GM19397 (cell line): ENCODE results near the gene FCMR.

Experiments used
- ATAC-seq: cut with Tn5 transposase; IDR thresholded peaks from one replicate; pipeline ENCODE4 v1.9.1; 2021; ENCODE audit warnings: mild to moderate bottlenecking, moderate library complexity; ENCODE audit not compliant: unreplicated experiment

The FCMR gene

DNA sequence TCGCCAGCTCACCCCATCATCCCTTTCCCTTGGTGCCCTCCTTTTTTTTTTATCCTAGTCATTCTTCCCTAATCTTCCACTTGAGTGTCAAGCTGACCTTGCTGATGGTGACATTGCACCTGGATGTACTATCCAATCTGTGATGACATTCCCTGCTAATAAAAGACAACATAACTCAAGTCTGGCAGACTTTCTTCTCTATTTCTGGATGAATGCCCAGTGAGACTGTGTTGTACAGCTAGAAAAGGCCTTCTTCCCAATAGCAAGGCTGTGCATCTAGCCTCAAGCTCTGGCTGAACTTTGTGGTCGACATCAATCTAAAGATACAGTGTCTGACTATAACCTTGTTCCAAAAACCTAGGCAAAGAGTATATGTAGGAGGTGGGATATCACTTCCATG lies 18.1 kb downstream of the FCMR start:
- ATAC-seq = no peak

DNA sequence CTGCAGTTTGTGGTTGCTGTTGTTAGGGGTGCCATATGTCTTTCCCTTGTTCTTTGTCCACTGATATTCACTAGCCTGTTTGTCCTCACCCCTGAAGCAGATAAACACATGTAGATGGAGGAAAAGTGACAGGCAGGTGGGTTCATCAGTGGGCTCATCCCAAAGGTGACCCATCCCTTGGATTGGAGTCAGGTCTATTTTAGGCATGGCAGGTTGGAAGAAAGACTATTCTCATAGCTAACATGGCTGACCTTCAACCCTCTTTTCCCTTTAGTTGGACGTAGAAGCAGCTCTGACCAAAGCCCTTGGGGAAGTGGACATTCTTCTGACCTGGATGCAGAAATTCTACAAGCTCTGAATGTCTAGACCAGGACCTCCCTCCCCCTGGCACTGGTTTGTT lies 19.0 kb downstream of the FCMR start:
- ATAC-seq = no peak

DNA sequence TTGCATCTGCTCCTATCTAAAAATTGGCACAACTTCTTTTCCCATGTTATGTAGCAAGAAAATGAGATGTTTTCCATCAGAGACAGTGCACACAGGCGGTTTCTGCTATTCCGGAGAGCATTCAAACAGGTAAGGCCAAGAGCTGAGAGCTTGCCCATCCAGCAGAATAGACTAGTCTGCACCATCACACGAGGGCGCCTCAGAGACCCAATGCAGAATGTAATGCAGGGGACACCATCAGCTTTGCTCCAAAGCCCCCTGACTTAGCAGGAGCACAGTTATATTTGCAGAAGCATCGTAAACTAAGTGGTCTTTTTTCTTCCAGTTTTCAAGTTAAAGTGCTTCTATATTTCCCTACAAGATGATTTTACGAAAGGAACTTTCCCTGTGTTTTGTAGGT lies 19.8 kb downstream of the FCMR start:
- no peak for ATAC-seq

DNA sequence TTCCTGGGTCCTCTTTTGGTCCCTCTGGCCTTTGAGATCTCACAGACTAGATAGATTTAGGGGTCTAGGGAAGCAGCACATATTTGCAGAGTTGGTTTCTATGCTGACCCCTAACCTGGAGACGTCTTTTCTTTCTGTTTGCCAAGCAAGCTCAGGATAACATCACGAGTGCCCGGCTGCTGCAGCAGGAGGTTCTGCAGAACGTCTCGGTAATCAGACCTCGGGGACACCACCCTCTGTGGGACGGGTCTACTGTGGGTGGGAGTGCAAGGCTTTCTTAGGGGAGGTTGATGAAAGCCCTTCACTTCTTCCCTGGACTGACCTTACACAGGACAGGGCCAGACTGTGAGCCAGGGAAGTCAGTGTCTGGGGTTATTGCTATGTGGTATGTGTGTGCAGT lies 21.6 kb downstream of the FCMR start:
- no peak for ATAC-seq

DNA sequence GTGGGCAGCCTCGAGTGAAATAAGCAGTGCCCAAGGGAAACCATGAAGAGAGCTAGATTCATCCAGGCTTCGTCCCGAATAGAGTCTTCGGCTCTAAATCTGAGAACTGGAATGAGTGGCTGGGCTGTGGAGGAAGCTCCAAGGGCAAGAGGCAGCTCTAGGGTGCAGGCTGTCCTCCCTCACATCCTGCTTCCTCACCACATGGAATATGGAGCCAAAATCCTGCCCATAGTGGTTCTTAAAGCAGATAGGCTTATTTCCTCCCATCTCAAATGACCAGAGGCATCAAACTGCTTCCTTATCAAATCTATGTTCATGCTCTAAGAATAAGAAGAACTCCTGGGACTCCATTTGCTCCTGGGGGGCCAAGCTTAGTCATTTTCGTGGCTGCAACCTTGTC lies 22.0 kb downstream of the FCMR start:
- ATAC-seq = no peak

DNA sequence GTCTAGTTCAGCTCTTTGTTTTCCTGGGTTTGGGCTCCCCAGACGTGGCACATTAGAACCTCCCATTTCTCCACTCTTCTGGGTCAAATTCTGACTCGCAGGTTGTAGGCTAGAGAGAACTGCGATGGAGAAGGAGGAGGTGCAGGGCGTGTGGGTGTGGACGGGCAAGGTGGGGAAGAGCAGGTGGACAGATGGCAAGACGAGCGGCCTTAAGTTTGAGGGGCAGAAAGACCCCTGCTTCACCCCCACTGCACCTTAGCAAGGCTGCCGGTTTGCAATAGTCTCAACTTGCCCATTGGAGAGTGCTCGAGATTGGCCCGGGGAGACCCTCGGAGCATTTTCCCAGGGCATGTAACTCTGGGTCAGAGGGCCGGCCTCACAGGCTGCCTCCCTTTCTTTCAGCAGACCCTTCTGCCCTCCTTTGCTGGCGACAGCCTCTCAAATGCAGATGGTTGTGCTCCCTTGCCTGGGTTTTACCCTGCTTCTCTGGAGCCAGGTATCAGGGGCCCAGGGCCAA lies 22.8 kb downstream of the FCMR start:
- ATAC-seq = no peak

DNA sequence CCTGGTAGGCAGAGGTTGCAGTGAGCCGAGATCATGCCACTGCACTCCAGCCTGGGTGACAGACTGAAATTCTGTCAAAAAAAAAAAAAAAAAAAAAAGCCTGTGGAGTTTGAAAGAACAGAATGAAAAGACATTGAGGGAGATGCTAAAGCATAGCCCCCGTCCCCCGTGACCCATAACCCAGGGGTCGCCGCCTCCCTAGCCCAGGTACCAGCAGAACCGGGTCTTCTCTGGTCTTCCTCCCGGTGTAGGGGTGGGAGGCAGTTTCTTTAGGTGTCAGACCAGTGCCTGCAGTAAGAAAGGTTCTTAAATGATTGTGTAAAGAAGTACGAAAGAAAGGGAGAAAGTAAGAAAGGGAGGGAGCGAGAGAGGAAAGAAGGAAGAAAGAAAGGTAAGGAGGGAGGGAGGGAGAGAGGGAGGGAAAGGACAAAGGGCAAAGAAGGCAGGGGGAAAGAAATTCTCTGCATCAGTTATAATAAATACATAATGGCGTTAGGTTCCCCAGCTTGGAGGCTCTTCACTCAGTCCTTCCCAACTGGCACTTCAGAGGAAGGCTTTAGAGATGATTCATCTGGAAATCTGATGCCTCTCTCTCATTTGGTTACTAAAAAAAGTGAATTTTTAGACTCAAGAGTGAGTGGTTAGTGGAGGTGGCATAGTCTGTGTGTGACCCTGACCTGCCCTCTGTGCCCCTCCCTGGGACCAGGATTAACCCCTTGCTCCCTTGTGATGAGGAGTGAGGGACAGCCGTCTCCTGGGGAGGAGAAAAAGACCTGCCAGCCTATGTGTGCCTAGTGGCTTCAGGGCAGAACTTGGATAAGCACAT lies 23.4 kb downstream of the FCMR start:
- ATAC-seq = no peak

DNA sequence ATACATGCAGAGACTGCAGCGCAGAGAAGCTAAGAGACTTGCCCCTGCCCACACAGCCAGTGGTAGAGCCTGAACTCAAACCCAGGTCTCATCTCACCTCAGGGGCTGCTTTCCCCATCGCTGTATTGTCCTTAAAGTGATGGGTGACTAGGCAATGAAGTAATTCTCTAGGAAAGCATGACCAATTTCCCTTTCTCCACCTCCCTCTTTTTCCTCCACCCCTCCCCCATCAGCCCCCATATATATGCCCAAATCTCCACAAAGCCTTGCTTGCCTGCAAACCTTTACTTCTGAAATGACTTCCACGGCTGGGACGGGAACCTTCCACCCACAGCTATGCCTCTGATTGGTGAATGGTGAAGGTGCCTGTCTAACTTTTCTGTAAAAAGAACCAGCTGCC lies 24.6 kb downstream of the FCMR start, which contains the start of gene IL24:
Gene IL24, plus strand, starts transcription at position 269 of the 400 bp plus-strand sequence. CDS start 390 bp downstream, outside the sequence.
- no peak for ATAC-seq

DNA sequence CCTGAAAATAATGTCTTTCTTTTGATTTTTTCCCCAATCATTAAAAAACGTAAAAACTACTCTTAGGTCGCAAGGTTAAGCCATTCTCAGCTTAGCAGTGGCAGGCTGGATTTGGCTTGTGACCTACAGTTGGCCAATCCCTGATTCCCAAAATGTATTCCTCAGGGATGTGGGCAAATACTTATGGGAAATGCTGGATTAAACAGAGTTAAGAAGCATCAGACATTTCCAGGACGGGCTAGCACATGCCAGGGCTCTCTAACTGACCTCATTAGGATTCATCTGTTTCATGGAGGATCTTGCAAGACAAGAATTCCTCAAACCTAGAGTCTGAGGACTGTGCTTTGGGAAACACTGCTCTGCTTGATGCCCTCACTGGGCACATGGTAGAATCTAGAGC lies 25.5 kb downstream of the FCMR start:
- ATAC-seq = no peak

DNA sequence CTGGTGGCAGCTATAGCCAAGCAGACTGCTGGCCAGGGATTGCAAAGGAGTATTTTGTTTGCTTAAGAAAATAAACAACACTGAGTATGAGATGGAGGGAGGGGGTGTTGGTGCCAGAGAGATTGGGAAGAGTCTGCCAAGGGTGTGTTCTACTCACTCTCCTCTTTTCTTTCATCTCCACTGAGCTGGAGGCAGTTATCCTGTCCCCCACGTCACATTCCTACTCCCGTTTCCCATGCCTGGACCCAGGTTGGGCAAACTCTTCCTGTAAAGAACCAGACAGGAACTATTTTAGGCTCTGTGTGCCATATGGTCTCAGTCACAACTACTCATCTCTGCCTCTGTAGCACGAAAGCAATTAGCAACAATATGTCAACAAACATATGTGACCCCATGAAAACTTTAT lies 25.9 kb downstream of the FCMR start:
- ATAC-seq = no peak

DNA sequence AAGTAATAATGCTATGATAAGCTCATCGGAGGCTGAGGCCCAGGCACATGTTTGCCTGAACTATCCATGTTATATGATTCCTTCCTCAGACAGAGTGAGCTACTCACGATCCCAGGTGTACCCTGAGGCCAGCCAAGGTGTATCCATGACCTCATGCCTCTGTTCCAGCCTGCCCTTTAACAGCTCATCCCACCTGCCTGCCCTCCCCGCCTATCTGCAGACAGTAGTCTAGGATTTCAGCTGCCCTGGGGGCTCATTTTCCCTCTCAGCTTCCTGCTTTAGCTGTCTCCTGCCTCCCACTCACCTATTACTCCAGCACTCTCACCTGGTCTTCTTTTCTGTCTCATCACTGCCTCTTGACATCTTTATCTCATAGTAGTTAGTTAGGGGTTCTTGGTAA lies 26.4 kb downstream of the FCMR start:
- ATAC-seq = no peak

DNA sequence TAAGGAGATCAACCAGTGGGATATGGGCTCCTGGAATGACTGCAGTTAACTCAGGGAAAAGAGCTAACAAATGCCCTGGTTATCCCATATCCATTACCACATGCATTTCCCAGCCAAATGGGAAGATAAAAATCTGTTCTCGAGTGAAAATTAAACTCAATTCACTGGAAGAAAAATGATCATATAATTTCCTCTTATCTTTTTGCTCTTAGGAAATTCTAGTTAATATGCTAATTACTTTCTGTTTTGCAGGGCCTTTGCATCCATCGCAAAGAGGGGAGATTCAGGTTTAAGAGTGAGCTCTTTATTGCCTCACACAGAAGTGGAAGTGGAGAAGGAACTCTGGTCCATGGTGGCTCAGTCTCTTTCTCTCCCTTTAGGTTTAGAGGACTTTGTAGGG lies 28.4 kb downstream of the FCMR start:
- no peak for ATAC-seq

DNA sequence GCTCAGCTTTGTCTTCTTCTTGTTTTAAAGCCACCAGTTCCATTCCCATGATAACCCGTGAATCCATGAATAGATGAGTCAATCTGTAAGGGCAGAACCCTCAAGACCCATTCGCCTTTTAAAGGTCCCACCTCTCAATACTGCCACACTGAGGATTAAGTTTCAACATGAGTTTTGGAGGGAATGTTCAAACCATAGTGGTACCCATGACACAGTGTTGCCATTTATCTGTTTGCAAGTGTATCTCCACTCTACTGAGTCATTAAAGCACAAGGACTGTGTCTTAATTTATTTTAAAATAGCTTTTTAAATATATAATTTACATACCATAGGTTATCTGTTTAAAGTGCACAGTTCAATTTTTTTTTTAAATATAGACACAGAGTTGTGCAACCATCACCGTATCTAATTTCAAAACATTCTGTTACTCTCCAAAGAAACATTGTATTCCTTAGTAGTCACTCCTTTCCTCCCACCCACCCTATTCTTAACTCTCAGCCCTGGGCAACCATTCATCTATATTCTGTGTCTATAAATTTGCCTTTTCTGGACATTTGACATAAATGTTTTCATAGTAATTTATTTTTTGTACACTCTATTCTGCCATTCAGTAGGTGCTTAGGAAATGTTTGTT lies 29.3 kb downstream of the FCMR start:
- no peak for ATAC-seq

DNA sequence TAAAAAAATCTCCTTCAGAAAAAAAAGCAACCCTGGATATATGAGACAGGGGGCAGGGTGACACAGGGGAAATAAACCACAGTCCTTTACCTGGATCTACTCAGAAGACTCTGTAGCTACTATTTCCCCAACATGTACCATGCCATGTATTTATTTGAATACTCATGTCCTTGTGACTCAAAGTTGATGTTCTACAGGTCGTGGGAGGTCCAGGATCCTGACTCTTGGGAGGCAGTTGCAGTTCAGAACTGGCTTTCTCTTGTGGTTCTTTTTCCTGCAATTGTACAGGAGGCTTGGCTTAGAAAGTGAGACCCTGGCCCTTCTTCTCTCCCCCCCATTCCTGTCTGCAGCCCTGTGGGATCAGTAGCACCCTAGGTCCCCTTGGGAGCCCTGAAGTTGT lies 30.3 kb downstream of the FCMR start:
- no peak for ATAC-seq

DNA sequence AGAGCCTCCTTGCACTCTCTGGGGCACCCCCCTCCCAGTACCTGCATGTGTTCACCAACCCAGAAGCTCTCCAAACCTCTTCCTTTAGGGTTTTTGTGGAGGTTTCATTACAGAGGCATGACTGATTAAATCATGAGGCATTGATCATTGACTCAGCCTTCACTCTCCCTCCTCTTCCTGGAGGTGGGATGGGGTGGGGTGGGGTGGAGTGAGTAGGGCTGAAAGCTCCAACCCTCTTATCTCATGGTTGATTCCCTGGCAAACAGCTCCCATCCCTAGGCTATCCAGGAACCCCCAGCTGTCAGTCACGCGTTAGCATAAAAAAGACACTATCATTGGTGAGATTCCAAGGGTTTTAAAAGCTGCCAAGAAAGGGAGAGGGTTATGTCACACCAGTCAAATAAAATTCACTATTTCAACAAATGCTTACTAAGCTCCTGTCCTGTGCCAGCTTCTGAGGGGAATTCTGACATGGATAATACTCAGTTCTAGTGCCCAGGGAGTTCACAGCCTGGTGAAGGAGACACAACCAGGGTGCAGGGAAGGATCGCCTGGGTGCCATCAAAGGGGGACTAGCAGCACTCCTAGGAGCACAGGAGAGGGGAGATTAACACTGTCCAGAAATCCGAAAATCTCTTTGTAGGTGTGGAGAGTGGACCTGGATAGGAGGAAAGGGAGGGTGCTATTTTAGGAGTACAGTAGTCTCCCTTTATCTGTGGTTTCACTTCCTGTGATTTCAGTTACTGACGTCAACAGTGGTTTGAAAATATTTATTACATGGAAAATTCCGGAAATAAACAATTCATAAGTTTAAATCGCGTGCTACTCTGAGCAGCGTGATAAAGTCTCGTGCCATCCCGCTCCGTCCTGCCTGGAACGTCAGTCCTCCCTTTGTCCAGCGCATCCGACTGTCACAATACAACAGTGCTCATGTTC lies 31.3 kb downstream of the FCMR start:
- no peak for ATAC-seq

DNA sequence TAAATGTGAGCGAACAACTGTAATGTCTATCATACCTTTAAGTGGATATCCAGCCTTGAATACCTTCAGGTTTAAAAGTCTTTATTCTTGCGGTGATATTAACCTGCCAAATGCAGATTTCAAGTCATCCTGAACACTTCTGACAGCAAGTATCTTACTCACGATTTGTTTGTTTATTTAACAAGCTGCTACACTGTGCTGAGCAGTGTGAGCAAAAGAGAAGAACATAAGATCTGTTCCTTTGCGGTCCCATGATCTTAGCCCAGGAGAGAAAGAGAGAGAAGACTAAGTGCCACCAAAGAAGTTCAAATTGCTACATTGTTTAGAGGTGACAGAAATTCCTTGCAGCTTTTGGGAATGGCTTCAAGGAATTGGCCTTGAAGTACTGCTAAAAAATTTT lies 34.0 kb downstream of the FCMR start:
- no peak for ATAC-seq

DNA sequence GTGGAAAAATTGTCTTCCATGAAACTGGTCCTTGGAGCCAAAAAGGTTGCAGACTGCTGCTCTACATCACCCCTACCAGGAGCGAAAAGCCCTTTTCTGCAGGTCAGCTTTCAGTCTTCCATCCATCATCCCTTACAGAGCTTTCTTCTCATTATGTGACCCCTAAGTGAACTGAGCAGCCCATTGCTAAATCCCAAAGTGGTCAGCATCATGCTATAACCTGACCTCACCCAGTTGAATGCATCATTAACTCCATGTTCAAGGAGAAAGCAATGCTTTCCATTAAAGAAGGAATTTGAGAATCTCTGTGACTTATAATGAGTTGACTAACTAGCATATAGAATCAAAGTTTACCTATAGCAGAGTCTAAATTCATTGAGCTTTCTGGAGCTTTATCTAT lies 34.9 kb downstream of the FCMR start:
- no peak for ATAC-seq

DNA sequence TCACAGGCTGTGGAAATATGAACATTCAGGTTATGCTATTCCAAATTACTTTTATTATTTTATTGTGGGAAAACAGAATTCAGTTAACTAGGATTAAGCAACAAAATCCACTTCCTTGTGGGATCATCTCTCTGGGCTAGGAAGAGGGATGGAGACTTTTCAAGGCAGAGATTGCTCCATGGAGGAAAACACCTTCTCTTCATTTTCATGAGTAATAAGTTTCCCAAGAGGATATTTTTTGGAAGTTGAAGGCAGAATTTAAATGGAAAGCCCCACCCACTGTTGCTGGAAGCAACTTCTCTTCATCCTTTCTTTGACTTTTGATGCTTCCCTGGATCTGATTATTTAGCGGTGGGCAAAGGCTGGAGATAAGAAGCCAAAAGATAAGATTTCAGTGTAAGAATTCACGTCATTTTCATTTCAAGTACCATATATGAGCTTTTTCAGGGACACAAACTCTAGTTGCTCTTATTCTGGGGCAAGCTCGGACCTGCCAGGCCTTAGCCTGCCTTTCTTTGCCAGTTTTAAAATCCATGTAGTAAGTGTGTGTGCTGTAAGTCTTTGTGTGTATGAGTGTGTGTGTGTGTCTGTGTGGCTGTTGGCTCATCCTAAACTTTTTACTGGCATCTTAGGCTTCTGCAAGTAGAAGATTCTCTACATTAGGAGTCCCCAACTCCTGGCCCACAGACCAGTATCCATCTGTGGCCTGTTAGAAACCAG lies 36.2 kb downstream of the FCMR start:
- no peak for ATAC-seq

DNA sequence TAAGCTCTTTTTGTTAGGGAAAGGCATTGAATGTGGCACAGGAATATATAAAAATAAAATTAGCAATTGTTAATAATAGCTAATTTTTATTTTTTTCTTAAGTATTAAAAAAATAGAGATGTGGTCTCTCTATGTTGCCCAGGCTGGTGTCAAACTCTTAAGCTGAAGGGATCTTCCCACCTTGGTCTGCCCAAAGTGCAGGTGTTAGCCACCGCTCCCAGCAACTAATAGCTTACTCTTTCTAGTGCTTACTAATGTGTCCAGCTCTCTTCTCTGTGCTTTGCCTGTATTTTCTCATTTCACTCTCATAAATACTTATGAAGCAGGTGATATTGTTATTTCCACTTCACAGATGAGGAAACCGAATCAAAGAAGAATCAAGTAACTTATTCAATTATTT lies 37.9 kb downstream of the FCMR start:
- ATAC-seq = no peak

DNA sequence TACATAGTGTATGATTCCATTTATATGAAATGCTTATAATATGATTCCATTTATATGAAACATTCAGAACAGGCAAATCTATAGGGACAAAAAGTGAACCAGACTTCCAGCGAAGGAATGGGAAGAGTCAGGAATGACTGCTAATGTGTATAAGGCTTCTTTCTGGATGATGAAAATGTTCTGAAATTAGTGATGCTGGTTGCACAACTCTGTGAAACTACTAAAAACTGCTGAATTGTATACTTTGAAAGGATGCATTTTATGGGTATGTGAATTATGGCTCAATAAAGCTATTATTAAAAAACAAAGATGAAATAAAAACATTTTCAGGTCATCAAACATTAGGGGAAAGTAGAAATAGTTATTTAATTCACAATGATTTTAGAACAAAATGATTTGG lies 38.6 kb downstream of the FCMR start:
- ATAC-seq = no peak

DNA sequence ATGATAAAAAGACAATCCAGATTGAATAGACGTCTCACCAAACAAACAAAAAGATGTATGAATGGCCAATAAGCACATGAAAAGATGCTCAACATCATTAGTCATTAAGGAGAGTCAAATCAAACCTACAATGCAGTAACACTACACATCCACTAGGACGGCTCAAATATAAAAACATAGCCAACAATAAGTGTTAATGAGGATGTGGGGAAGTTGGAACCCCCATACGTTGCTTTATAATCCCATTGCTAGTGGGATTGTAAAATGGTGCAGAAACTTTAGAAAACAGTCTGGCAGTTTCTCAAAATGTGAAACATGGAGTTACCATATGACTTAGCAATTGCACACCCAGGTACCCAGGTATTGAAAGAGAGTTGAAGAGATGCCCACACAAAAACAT lies 39.2 kb downstream of the FCMR start:
- ATAC-seq = no peak
